Pancreas (tissue), 10 donors: Measurements from ENCODE around the gene WNK2. TPM values are rescaled to one million over a fixed set of nuclear protein-coding genes. Genes with fewer than 3 reads are reported as not detected.
A peak's percentile ranks its signal among the peaks of the same experiment; 100 is the strongest.

Experiments
- ATAC-seq, 4 donors: fragments of 200-7000 bp; cut with Tn5 transposase; one replicate each; pipeline versions ENCODE4 v1.8.0 to v1.9.1; 2020; ENCODE audit warnings: mild to moderate bottlenecking in 4 of 4, moderate library complexity in 4 of 4
- DNase-seq, 6 donors: peaks; one replicate each; pipeline ENCODE4 v3.0.0-alpha.2; 2020
- FAIRE-seq: peaks from 2 replicates; lab custom pipeline; 2012; peaks lifted over from hg19 to GRCh38; lab: Jason Lieb, UNC
- H3K27ac ChIP-seq, 4 donors: fragments of 200-600 bp; sonication (generic); 1 replicate in 3 of 4; 2 replicates in 1 of 4; pipeline versions ENCODE4 v1.5.0 to v1.8.0; 2020
- H3K27me3 ChIP-seq, 4 donors: fragments of 200-600 bp; one replicate each; pipeline ENCODE4 v1.8.0; 2021
- H3K36me3 ChIP-seq, 3 donors: fragments of 200-600 bp; sonication (generic) in 1 of 3; one replicate each; pipeline versions ENCODE4 v1.5.0 to v1.8.0; 2020 to 2021
- H3K4me1 ChIP-seq, 3 donors: fragments of 200-600 bp; one replicate each; pipeline ENCODE4 v1.8.0; 2021
- H3K4me3 ChIP-seq, 4 donors: fragments of 200-600 bp; sonication (generic) in 2 of 4; one replicate each; pipeline versions ENCODE4 v1.5.0 to v1.8.0; 2020 to 2021
- H3K9me3 ChIP-seq, 4 donors: fragments of 200-600 bp; one replicate each; pipeline ENCODE4 v1.8.0; 2021
- WGBS, 2 donors: extraction: QIAGEN DNeasy Blood & Tissue Kit; methylation state at CpG; one replicate each; pipeline ENCODE4 v1.1.7; 2013; 5-methylcytosine and 5-hydroxymethylcytosine counted together
- intact Hi-C, 3 donors: fragments of 100-400 bp; cut with DNase I; formaldehyde crosslinking; loops; one replicate each; pipeline versions ENCODE4 v1.11.1 to v1.14.2; 2022
- polyA plus RNA-seq, 2 donors: library from polyadenylated mRNA; stranded (reverse); fragments of 200-250 nt; gene quantifications; one replicate each; pipeline ENCODE4 v1.2.3, GENCODE V29; 2013
- total RNA-seq, 6 donors: library from RNA; stranded (reverse); fragmentation: NEBNext Ultra II Directional in 4 of 6; extraction: Animal tissue kit (Norgen Biotek cat#: 25700) in 4 of 6; gene quantifications; one replicate each; pipeline versions ENCODE4 v1.2.1 to v1.2.4, GENCODE V29; 2021 to 2023
- TF ChIP-seq, protein P1 (sequence below), 4 donors: fragments of 200-600 bp; sonication (generic) in 3 of 4; IDR thresholded peaks; one replicate each; pipeline versions ENCODE4 v1.5.0 to v1.8.0; 2021; ENCODE audit warnings: antibody characterized with exemption in 4 of 4
- donor health status: healthy with polysubstance abuse.
- donor health status: DM: no; HTN: no; CAD: no; lungs with moderate emphysema.
- donor health status: DM: no; HTN: no; CAD: no.
- donor health status: control.
- donor health status: control.
- donor health status: Bipolar disorder and iron deficiency.
- donor health status: DM: yes; HTN: yes; CAD: no.
- donor health status: DM: no; HTN: no; CAD: no.
- donor health status: DM: no; HTN: no; CAD: no.
- donor health status: DM: yes; HTN: yes; CAD: no.

The WNK2 gene
- total and polyA plus RNA-seq, 8 donors = 53.5 to 121 (median 89.4) TPM

DNA sequence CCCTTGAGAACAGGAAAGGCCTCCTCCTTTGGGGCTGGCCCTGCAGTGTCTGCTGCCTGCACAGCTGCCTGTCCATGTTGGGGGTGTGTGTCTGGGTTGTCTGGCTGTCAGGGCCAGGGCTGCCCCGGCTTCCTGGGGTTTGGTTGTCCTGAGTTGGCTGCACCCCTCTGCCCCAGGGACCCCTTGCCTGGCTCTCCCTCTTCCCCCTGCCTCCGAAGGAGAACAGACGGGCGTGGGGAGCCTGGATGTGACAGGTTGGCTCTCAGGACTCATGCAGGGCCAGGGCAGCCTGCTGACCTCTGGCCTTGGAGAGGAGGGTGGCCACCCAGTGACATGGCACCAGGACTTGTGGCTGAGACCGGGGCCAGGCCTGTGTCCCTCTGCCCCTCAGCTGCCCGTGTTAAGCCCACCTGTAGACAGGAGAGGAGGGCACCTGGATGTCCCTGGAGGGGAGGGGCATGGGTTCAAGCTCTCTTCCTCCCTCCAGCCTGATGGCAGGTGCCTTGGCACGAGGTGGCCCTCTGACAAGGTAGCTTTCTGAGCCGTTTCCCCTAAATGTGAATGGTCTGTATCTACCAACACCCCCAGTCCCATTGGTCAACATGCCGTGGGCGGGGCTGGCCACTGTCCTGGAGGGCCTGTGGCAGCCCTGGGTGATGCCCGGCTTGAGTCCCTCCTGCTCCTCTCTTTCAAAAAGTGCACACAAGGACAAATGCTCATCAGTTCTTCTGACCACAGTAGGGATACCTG lies 34.9 kb downstream of the WNK2 start:
- Histone ChIP-seq H3K4me3 (no peak overlapping the region), H3K4me1 (peaks cover 27 to 30% (median 28%) of the 10 kb centered on the region in 3 donors), H3K36me3 (no peaks in the 10 kb centered on the region), H3K27ac (peak overlapping the region; percentile 36 to 78 (median 64)), H3K27me3 (no peaks in the 10 kb centered on the region), H3K9me3 (no peaks in the 10 kb centered on the region)
- ATAC-seq = no peak
- 54 to 61% methylated on average over 11 of the region's 11 CpGs for WGBS, 2 donors
- TF ChIP-seq, protein P1, sequence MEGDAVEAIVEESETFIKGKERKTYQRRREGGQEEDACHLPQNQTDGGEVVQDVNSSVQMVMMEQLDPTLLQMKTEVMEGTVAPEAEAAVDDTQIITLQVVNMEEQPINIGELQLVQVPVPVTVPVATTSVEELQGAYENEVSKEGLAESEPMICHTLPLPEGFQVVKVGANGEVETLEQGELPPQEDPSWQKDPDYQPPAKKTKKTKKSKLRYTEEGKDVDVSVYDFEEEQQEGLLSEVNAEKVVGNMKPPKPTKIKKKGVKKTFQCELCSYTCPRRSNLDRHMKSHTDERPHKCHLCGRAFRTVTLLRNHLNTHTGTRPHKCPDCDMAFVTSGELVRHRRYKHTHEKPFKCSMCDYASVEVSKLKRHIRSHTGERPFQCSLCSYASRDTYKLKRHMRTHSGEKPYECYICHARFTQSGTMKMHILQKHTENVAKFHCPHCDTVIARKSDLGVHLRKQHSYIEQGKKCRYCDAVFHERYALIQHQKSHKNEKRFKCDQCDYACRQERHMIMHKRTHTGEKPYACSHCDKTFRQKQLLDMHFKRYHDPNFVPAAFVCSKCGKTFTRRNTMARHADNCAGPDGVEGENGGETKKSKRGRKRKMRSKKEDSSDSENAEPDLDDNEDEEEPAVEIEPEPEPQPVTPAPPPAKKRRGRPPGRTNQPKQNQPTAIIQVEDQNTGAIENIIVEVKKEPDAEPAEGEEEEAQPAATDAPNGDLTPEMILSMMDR (IDR thresholded peaks at IDR 0.05) = no peak
- peak in 1 of 6 donors; percentile 59 for DNase-seq
- FAIRE-seq = no peak
- intact Hi-C loops = loop anchor here in 1 of 3 donors (10.0 kb wide), 1 partner anchor 46 kb away; no protein-coding TSS in a partner anchor

DNA sequence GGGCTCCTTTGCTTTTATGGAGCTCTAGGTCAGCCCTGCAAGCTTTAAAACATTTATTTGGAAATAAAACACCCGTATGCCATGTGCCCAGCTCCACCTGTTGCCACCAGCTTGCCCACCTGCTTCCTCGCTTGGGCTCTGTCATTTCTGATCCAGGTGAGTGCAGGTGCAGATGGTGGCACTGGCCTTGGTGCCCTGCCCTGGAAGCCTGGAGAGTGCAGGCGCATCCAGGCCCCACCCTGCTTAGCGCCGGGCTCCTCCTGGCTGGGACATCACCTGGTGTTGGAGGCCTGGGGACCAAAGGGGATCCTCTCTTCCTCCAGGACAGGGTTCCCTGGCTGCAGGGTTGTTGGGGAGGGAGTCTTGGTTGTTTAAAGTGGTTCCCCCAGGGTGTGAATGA lies 35.8 kb downstream of the WNK2 start:
- Histone ChIP-seq H3K4me1 (peaks cover 27 to 36% (median 36%) of the 10 kb centered on the region in 3 donors), H3K27me3 (no peaks in the 10 kb centered on the region), H3K4me3 (no peak overlapping the region), H3K36me3 (no peaks in the 10 kb centered on the region), H3K27ac (peak overlapping the region in 1 of 4 donors; percentile 78), H3K9me3 (no peaks in the 10 kb centered on the region)
- no peak for ATAC-seq
- 80 to 81% methylated on average over 5 of the region's 5 CpGs for WGBS, 2 donors
- FAIRE-seq = no peak
- intact Hi-C loops = loop anchor here in 1 of 3 donors (10.0 kb wide), 1 partner anchor 45 kb away; no protein-coding TSS in a partner anchor
- DNase-seq = no peak
- TF ChIP-seq, protein P1 (IDR thresholded peaks at IDR 0.05) = no peak

DNA sequence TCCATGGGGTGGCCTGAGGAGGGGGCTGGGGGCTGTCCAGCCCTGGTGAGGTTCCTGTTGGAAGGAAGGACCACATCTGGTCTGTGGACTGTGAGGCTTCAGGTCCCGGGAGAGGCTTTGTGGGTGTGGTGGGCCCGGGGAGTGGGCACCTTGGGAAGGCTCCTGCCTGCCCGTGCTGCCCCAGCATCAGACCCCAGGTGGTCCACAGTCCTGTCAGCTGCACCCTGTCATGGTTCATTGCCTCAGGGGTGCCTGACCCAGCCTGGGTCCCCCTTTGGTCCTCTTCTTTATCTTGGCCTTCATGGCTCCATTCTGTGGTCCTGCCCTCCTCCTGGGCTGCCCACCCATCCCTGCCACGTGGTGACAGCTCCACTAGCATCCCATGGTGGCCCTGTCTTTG lies 36.7 kb downstream of the WNK2 start:
- Histone ChIP-seq H3K27ac (peak overlapping the region in 1 of 4 donors; percentile 15), H3K27me3 (no peaks in the 10 kb centered on the region), H3K4me3 (no peak overlapping the region), H3K4me1 (peaks cover 27 to 45% (median 38%) of the 10 kb centered on the region in 3 donors), H3K36me3 (no peaks in the 10 kb centered on the region), H3K9me3 (no peaks in the 10 kb centered on the region)
- TF ChIP-seq, protein P1 (IDR thresholded peaks at IDR 0.05) = no peak
- ATAC-seq (no peak), FAIRE-seq (no peak), DNase-seq (no peak)
- intact Hi-C loops = no loop called here
- 67 to 70% methylated on average over 4 of the region's 4 CpGs for WGBS, 2 donors

DNA sequence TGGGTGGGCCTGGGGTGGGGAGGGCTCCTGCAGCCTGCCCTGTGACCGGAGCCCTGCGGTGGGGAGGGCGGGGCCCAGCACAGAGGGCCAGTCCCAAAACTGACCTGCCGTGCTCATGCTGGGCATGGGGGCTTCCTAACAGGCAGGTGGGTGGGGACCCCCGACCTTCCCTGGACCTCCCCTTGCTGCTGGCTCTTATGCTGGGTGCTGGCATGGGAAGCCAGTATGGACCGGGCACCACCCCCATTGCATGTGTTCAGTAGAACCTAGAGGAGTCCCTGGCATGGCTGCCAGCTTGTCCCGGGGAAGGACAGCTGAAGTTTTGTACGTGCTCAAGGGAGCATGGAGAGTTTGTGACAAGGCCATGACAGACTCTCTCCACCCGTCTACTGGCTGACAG lies 37.1 kb downstream of the WNK2 start:
- H3K4me1 ChIP-seq = peaks cover 27 to 47% (median 38%) of the 10 kb centered on the region in 3 donors

More for the DNA sequence above, 37.1 kb downstream of the WNK2 start:
- FAIRE-seq (no peak), ATAC-seq (no peak), DNase-seq (peak in 1 of 6 donors; percentile 45)
- Histone ChIP-seq H3K4me3 (no peak overlapping the region), H3K27ac (no peak overlapping the region), H3K9me3 (no peaks in the 10 kb centered on the region), H3K36me3 (no peaks in the 10 kb centered on the region), H3K27me3 (no peaks in the 10 kb centered on the region)
- intact Hi-C loops = no loop called here
- TF ChIP-seq, protein P1 (IDR thresholded peaks at IDR 0.05) = no peak
- 80 to 82% methylated on average over 9 of the region's 9 CpGs for WGBS, 2 donors
